ENCODE data around the gene SVBP.

SVBP gene

GRCh38 chr1:42821690-42822089, 4.5 kb upstream of the SVBP start:
- DNase-seq: no peak
- H2AFZ ChIP-seq (ENCODE audit: low read length): no peak overlapping the region
- no peak overlapping the region for H3K4me2 ChIP-seq (ENCODE audit: low read depth, low read length)
- H3F3A ChIP-seq (ENCODE audit: insufficient read depth, low read length): peaks cover under 1% of the 10 kb centered on the region; the same call in 1 of the 2 replicates
- H3K9me3 ChIP-seq (replicated peaks; ENCODE audit: insufficient read depth, low read length): no peaks in the 10 kb centered on the region
- H3K36me3 ChIP-seq (replicated peaks; ENCODE audit: insufficient read depth, low read length): no peaks in the 10 kb centered on the region
- no peak overlapping the region for H3K9ac ChIP-seq (ENCODE audit: low read length)
- no peak overlapping the region for H3K4me3 ChIP-seq (ENCODE audit: low read length)
- H3K27me3 ChIP-seq (replicated peaks; ENCODE audit: insufficient read depth, low read length): no peaks in the 10 kb centered on the region
- H3K27ac ChIP-seq (ENCODE audit: low read length): no peak overlapping the region
- no peaks in the 10 kb centered on the region for H3K79me2 ChIP-seq (ENCODE audit: low read length)
- H3K4me1 ChIP-seq (ENCODE audit: low read length): no peaks in the 10 kb centered on the region
- no peak for TF ChIP-seq EZH2 (optimal IDR thresholded peaks at IDR 0.05; ENCODE audit: low read depth, low read length)
- TF ChIP-seq CTCF (IDR thresholded peaks at IDR 0.05; ENCODE audit: low read length): no peak
- no peak for TF ChIP-seq EZH2phosphoT487 (IDR thresholded peaks at IDR 0.05; ENCODE audit: low read length)
- no peaks in the 10 kb centered on the region for H4K20me1 ChIP-seq (ENCODE audit: insufficient read depth, low read length)
- no peaks in the 10 kb centered on the region for H3K9me2 ChIP-seq (replicated peaks; ENCODE audit: insufficient read depth, low read length)

GRCh38 chr1:42820813-42821212, 3.6 kb upstream of the SVBP start:
- no peaks in the 10 kb centered on the region for H3K79me2 ChIP-seq (ENCODE audit: low read length)
- H3K9me2 ChIP-seq (replicated peaks; ENCODE audit: insufficient read depth, low read length): no peaks in the 10 kb centered on the region
- H3F3A ChIP-seq (ENCODE audit: insufficient read depth, low read length): peaks cover 8% of the 10 kb centered on the region; the same call in 1 of the 2 replicates
- TF ChIP-seq EZH2 (optimal IDR thresholded peaks at IDR 0.05; ENCODE audit: low read depth, low read length) (no peak), EZH2phosphoT487 (IDR thresholded peaks at IDR 0.05; ENCODE audit: low read length) (no peak), CTCF (IDR thresholded peaks at IDR 0.05; ENCODE audit: low read length) (no peak)
- peaks cover 5% of the 10 kb centered on the region for H3K4me1 ChIP-seq (ENCODE audit: low read length)
- H3K4me2 ChIP-seq (ENCODE audit: low read depth, low read length): no peak overlapping the region
- H3K9me3 ChIP-seq (replicated peaks; ENCODE audit: insufficient read depth, low read length): no peaks in the 10 kb centered on the region
- H3K27ac ChIP-seq (ENCODE audit: low read length): no peak overlapping the region
- H3K36me3 ChIP-seq (replicated peaks; ENCODE audit: insufficient read depth, low read length): no peaks in the 10 kb centered on the region
- no peak overlapping the region for H3K9ac ChIP-seq (ENCODE audit: low read length)
- H3K4me3 ChIP-seq (ENCODE audit: low read length): no peak overlapping the region
- no peak for DNase-seq
- H3K27me3 ChIP-seq (replicated peaks; ENCODE audit: insufficient read depth, low read length): no peaks in the 10 kb centered on the region
- H2AFZ ChIP-seq (ENCODE audit: low read length): no peak overlapping the region
- H4K20me1 ChIP-seq (ENCODE audit: insufficient read depth, low read length): no peaks in the 10 kb centered on the region

GRCh38 chr1:42817976-42818375, 779 bp upstream of the SVBP start:
- Histone ChIP-seq H3K4me1 (ENCODE audit: low read length) (peaks cover 6% of the 10 kb centered on the region), H3K4me3 (ENCODE audit: low read length) (no peak overlapping the region), H3K9me3 (replicated peaks; ENCODE audit: insufficient read depth, low read length) (no peaks in the 10 kb centered on the region), H4K20me1 (ENCODE audit: insufficient read depth, low read length) (no peaks in the 10 kb centered on the region), H3K36me3 (replicated peaks; ENCODE audit: insufficient read depth, low read length) (no peaks in the 10 kb centered on the region), H3F3A (ENCODE audit: insufficient read depth, low read length) (peaks cover 8% of the 10 kb centered on the region; the same call in 1 of the 2 replicates), H3K4me2 (ENCODE audit: low read depth, low read length) (no peak overlapping the region), H3K9me2 (replicated peaks; ENCODE audit: insufficient read depth, low read length) (no peaks in the 10 kb centered on the region), H3K79me2 (ENCODE audit: low read length) (no peaks in the 10 kb centered on the region), H3K27ac (ENCODE audit: low read length) (no peak overlapping the region), H3K9ac (ENCODE audit: low read length) (no peak overlapping the region), H2AFZ (ENCODE audit: low read length) (no peak overlapping the region), H3K27me3 (replicated peaks; ENCODE audit: insufficient read depth, low read length) (no peaks in the 10 kb centered on the region)
- TF ChIP-seq EZH2 (optimal IDR thresholded peaks at IDR 0.05; ENCODE audit: low read depth, low read length) (no peak), EZH2phosphoT487 (IDR thresholded peaks at IDR 0.05; ENCODE audit: low read length) (no peak), CTCF (IDR thresholded peaks at IDR 0.05; ENCODE audit: low read length) (no peak)
- DNase-seq: no peak

All from MM.1S (cell line).